ENCODE data around the gene RAD9A. TPM values are rescaled to one million over a fixed set of nuclear protein-coding genes. Genes with fewer than 3 reads are reported as not detected.

The RAD9A gene
- total and polyA plus RNA-seq, 2 experiments from 2014 or later: 13.9 to 17.0 TPM

DNA sequence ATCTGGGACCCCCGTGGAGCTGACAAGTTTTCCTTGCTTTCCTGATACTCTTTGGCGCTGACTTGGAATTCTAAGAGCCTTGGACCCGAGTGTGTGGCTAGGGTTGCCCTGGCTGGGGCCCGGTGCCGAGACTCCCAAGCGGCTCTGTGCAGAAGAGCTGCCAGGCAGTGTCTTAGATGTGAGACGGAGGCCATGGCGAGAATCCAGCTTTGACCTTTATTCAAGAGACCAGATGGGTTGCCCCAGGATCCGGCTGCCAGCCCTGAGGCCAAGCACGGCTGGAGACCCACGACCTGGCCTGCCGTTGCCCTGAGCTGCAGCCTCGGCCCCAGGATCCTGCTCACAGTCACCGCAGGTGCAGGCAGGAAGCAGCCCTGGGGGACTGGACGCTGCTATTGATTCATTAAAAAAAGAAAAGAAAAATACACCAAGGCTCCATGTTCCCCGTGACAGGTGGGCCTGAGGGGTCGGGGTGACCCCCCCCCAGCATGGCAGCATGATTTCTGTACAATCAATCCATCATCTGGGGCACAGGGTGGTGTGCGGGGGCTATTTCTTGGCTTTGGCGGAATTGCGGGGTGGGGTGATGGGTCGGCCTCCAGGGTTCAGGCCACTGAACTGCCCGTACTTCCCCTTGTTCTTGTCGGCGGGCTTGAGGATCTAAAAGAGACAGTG lies 6.3 kb downstream of the RAD9A start:
- DNase-seq (ENCODE audit: low spot score): no peak
- Histone ChIP-seq H3K79me2 (replicated peaks; ENCODE audit: insufficient read depth) (peaks cover 16% of the 10 kb centered on the region), H3K27ac (ENCODE audit: low read depth) (no peak overlapping the region), H3K4me1 (ENCODE audit: insufficient read depth) (peaks cover 24% of the 10 kb centered on the region), H4K20me1 (replicated peaks; ENCODE audit: insufficient read depth) (peaks cover 8% of the 10 kb centered on the region; the same call in 1 of the 2 replicates), H2AFZ (no peak overlapping the region), H3K9me2 (ENCODE audit: insufficient read depth) (no peaks in the 10 kb centered on the region), H3K4me2 (no peak overlapping the region), H3K4me3 (no peak overlapping the region), H3K36me3 (ENCODE audit: insufficient read depth) (no peaks in the 10 kb centered on the region), H3F3A (replicated peaks; ENCODE audit: low read depth) (0 out of 2 replicates have a peak, but pooled peaks cover 4% of the 10 kb centered on the region), H3K27me3 (ENCODE audit: insufficient read depth) (no peaks in the 10 kb centered on the region)
- peaks cover 14% of the 10 kb centered on the region for H3K27me3 Mint-ChIP-seq (ENCODE audit: insufficient read depth, low read depth, poor library complexity)
- H3K27ac Mint-ChIP-seq: peak overlapping the region; percentile 56; the same call in 1 of the 2 replicates
- H3K4me1 Mint-ChIP-seq: peaks cover 30% of the 10 kb centered on the region
- H3K9me3 Mint-ChIP-seq: no peaks in the 10 kb centered on the region
- no peak for TF ChIP-seq NANOG (IDR thresholded peaks at IDR 0.05; ENCODE audit: borderline replicate concordance)
- TF ChIP-seq, protein P1, sequence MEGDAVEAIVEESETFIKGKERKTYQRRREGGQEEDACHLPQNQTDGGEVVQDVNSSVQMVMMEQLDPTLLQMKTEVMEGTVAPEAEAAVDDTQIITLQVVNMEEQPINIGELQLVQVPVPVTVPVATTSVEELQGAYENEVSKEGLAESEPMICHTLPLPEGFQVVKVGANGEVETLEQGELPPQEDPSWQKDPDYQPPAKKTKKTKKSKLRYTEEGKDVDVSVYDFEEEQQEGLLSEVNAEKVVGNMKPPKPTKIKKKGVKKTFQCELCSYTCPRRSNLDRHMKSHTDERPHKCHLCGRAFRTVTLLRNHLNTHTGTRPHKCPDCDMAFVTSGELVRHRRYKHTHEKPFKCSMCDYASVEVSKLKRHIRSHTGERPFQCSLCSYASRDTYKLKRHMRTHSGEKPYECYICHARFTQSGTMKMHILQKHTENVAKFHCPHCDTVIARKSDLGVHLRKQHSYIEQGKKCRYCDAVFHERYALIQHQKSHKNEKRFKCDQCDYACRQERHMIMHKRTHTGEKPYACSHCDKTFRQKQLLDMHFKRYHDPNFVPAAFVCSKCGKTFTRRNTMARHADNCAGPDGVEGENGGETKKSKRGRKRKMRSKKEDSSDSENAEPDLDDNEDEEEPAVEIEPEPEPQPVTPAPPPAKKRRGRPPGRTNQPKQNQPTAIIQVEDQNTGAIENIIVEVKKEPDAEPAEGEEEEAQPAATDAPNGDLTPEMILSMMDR (conservative IDR thresholded peaks at IDR 0.05; ENCODE audit: low read depth in 2 of 2): no peak
- no peak for TF ChIP-seq ZNF331 (CRISPR knock-in tag; IDR thresholded peaks at IDR 0.05; ENCODE audit: low read depth)
- TF ChIP-seq EZH2 (IDR thresholded peaks at IDR 0.05; ENCODE audit: low read depth, unreplicated experiment): no peak
- TF ChIP-seq JUNB (IDR thresholded peaks at IDR 0.05; ENCODE audit: unreplicated experiment): no peak
- no peak for ATAC-seq
- peak overlapping the region; percentile 9; the same call in 1 of the 3 replicates for H3K4me3 Mint-ChIP-seq
- H3K36me3 Mint-ChIP-seq (ENCODE audit: low read depth): peaks cover 44% of the 10 kb centered on the region

DNA sequence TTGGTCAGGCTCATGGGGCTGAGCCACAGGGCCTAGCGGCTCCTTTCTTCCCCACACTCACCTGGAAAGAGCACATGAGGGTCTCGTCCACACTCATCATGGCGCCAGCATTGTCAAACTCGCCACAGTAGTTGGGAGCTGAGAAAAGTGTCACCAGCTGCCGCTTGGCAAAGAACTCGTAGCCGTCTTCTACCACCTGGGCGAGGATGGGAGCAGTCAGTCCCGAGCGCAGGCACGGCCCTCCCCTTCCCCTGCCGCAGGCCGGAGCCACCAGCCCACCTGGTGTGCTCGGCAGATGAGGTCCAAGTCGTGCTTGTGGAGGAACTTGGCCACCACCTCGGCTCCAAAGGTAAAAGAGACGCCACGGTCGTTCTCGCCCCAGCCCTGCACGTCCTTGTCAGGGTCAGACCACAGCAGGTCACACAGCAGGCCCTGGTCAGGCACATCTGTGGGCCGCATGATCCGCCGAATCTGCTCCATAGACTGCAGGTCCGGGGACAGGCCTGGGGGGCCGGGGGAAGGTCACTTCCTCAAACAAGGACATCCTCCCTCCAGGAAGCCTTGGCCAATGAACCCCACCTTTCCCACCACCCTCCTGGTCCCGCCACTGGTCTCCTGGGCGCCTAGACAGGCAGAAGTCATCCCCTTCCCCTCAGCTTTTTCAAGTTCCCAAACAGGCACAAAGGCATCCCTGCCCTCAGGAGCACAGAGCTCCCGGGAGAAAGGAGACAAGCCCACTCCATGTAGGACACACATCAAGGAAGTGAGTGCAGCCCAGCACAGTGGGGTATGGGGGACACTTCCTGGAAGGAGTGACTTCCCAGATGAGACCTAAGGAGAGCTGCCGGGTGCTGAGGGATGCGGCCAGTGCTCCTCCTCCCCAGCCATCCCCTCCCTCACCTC lies 7.1 kb downstream of the RAD9A start:
- Mint-ChIP-seq H3K27ac (no peak overlapping the region), H3K4me3 (peak overlapping the region; percentile 29; the same call in 1 of the 3 replicates), H3K27me3 (ENCODE audit: insufficient read depth, low read depth, poor library complexity) (peaks cover 14% of the 10 kb centered on the region), H3K9me3 (no peaks in the 10 kb centered on the region), H3K4me1 (peaks cover 30% of the 10 kb centered on the region), H3K36me3 (ENCODE audit: low read depth) (peaks cover 38% of the 10 kb centered on the region)
- Histone ChIP-seq H3K36me3 (ENCODE audit: insufficient read depth) (no peaks in the 10 kb centered on the region), H3K4me3 (no peak overlapping the region), H3K4me2 (no peak overlapping the region), H3K27ac (ENCODE audit: low read depth) (0 out of 2 replicates have a peak overlapping the region, but pooled peaks have one; percentile 32), H3K79me2 (replicated peaks; ENCODE audit: insufficient read depth) (peaks cover 16% of the 10 kb centered on the region), H3K4me1 (ENCODE audit: insufficient read depth) (peaks cover 24% of the 10 kb centered on the region), H3F3A (replicated peaks; ENCODE audit: low read depth) (0 out of 2 replicates have a peak, but pooled peaks cover 4% of the 10 kb centered on the region), H4K20me1 (replicated peaks; ENCODE audit: insufficient read depth) (peaks cover 8% of the 10 kb centered on the region; the same call in 1 of the 2 replicates), H3K27me3 (ENCODE audit: insufficient read depth) (no peaks in the 10 kb centered on the region), H3K9me2 (ENCODE audit: insufficient read depth) (no peaks in the 10 kb centered on the region), H2AFZ (no peak overlapping the region)
- no peak for ATAC-seq
- no peak for DNase-seq (ENCODE audit: low spot score)
- TF ChIP-seq POLR2AphosphoS5 (IDR thresholded peaks at IDR 0.05; ENCODE audit: low read depth) (no peak), ZNF114 (CRISPR knock-in tag; IDR thresholded peaks at IDR 0.05) (no peak), CREB1 (CRISPR knock-in tag; IDR thresholded peaks at IDR 0.05; ENCODE audit: low read depth) (no peak), STAT1 (IDR thresholded peaks at IDR 0.05; ENCODE audit: unreplicated experiment) (no peak), ZNF331 (CRISPR knock-in tag; IDR thresholded peaks at IDR 0.05; ENCODE audit: low read depth) (no peak), EZH2phosphoT487 (IDR thresholded peaks at IDR 0.05; ENCODE audit: unreplicated experiment) (no peak)
- TF ChIP-seq, protein P1 (conservative IDR thresholded peaks at IDR 0.05; ENCODE audit: low read depth in 2 of 2): no peak
- TF ChIP-seq, protein P2, sequence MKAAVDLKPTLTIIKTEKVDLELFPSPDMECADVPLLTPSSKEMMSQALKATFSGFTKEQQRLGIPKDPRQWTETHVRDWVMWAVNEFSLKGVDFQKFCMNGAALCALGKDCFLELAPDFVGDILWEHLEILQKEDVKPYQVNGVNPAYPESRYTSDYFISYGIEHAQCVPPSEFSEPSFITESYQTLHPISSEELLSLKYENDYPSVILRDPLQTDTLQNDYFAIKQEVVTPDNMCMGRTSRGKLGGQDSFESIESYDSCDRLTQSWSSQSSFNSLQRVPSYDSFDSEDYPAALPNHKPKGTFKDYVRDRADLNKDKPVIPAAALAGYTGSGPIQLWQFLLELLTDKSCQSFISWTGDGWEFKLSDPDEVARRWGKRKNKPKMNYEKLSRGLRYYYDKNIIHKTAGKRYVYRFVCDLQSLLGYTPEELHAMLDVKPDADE (IDR thresholded peaks at IDR 0.05): no peak

Measured in GM23338 (cell line).